Omental fat pad (tissue), 4 donors: ENCODE results near the gene PON3. TPM values are rescaled to one million over a fixed set of nuclear protein-coding genes. Genes with fewer than 3 reads are reported as not detected.

Experiments used
- ATAC-seq: fragments of 150-250 bp; one replicate; pipeline ENCODE4 v1.9.1; 2016; ENCODE audit warnings: mild to moderate bottlenecking, moderate library complexity; ENCODE audit not compliant: low FRiP score
- DNase-seq: peaks from one replicate; pipeline ENCODE4 v3.0.0-alpha.2; 2019; ENCODE audit warnings: low spot score
- total RNA-seq, 4 donors: library from RNA; depleted of rRNA; stranded (reverse); fragments of >200 nt; gene quantifications; one replicate each; pipeline ENCODE4 v1.1.0, GENCODE V29; 2016
- TF ChIP-seq, protein P1 (sequence below), 3 donors: fragments of 450-650 bp; IDR thresholded peaks; one replicate each; pipeline ENCODE4 v1.5.1; 2016 to 2017; ENCODE audit warnings: antibody characterized with exemption in 3 of 3, mild to moderate bottlenecking in 3 of 3, moderate library complexity in 2 of 3

The PON3 gene
- total RNA-seq, 4 donors from 2014 or later: 1.3 to 4.3 (median 3.1) TPM

DNA sequence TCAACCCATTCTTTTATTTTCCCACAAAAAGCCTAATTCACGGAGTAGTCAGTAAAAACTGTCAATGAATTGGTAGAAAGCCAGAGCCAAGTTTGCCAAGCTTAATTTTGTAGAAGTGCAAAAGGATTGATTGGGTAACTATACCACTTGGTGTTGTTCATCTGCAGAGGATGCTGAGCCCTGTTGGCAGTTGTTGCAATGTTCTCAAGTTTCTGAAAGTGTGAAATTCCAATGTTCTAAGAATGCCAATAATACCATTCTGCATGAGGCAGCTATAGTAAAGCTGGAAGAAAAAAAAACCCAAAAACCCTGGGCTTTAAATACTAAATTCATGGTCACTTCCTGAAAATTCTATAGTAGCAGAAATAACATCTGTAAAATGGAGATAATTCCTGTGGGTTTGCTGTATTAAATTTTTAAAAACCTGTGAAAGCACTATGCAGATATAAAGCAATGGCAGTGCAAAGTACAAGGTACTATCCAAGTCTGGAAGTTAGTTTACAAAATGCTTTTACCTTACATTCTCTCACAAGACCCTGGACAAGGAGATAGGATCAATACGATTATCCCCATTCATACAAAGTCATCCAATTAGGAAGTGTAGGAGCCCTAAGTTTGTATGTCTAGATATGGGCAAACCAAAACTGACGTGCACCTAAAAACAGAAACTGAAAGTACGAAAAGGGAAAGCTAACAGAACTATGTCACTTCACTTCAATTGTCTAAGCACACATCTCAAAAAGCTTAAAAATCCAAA lies 65.8 kb downstream of the PON3 start:
- TF ChIP-seq, protein P1, sequence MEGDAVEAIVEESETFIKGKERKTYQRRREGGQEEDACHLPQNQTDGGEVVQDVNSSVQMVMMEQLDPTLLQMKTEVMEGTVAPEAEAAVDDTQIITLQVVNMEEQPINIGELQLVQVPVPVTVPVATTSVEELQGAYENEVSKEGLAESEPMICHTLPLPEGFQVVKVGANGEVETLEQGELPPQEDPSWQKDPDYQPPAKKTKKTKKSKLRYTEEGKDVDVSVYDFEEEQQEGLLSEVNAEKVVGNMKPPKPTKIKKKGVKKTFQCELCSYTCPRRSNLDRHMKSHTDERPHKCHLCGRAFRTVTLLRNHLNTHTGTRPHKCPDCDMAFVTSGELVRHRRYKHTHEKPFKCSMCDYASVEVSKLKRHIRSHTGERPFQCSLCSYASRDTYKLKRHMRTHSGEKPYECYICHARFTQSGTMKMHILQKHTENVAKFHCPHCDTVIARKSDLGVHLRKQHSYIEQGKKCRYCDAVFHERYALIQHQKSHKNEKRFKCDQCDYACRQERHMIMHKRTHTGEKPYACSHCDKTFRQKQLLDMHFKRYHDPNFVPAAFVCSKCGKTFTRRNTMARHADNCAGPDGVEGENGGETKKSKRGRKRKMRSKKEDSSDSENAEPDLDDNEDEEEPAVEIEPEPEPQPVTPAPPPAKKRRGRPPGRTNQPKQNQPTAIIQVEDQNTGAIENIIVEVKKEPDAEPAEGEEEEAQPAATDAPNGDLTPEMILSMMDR (IDR thresholded peaks at IDR 0.05): no peak
- no peak for ATAC-seq
- no peak for DNase-seq

DNA sequence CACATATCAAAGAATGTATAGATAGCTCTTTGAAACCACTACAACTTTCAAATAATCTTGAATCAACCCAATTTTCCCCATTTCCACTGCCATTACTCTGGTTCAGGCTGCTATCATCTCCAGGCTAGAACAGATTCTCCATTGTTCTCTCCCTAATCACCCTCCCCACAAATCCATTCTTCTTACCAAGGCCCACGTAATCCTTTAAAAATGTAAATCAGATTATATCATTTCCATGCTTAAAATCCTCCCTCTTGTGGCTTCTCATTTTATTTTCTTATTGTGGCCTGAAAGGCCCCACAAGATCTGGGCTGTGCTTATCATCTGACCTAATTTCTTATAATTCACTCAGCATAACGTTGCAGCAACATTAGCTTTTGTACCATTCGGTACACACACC lies 68.8 kb downstream of the PON3 start:
- DNase-seq (no peak), ATAC-seq (no peak)
- TF ChIP-seq, protein P1 (IDR thresholded peaks at IDR 0.05): no peak

DNA sequence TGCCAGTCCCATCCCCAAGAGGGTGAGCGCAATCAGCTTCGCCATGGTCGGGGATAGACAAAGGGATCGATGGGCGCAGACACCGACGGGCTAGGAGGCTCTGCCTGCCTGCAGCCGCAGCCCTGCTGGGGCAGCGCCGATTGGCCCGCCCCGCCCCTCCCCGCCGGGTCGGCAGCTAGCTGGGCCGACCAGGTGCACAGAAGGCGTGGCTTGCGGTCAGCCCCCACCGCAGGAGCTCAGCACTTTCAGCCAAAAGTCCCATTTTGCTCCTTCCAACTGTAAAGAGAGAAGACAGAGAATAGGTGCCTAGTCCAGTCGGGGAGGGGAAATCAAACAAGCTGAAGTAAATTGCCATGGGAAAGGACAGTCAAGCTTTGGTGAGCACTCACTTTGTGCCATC lies 71.7 kb downstream of the PON3 start, which contains the start of gene PON1:
PON1 (minus strand) TSS at position 102 of the 400 bp plus-strand sequence; CDS start at position 45, 57 bp downstream.
- TF ChIP-seq, protein P1 (IDR thresholded peaks at IDR 0.05): no peak
- ATAC-seq (no peak), DNase-seq (no peak)

DNA sequence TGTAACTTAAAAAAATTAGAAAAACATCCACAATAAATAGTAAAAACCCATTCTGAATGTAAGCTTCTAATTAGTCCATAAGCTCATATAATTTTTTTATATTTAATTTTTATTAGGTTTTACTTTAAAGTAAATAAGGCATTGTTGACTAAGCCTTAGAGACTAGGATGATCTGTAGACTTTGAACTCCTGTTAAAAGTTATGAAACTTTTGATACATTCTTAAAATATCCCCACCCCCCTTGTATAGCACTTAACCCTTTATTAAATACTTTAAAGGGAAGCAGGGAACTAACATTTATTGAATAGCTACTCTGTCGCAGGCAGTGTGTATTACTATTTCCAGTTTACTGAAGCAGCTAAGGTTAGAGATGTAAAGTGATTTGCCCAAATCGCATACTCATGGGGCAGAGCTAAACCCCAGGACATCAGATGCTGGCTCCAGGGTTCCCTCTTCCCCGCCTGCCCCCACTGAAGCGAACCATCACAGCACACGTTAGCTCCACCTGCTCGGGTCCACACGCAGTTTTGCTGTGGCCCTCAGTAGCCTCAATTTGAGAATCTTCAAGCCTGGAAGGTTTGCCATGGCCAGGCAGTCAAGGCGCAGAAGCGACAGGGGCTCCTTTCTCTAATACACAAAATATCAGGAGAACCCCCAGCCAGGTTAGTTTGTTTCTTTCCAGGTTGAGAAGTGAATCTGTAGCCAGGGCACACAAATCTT lies 72.6 kb downstream of the PON3 start:
- ATAC-seq (no peak), DNase-seq (no peak)
- TF ChIP-seq, protein P1 (IDR thresholded peaks at IDR 0.05): no peak

DNA sequence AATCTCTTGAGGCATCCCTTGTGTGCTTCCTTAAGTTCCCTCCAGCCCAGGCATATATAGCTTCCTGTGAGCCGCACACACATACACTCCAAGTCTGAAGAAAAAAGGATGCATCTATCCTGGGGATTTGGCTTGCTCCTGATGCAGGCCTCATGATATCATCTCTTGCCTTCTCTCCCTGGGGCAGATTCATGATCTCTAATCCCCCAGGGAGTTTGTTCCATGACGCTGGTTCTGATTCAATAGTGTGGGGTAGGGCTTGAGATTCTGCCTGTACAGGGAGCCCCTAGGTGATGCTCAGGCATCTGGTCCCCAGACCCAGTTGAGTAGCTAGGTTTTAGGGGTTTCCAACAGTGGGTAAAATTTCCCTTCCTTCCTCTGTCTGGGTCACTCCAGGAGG lies 73.3 kb downstream of the PON3 start:
- no peak for ATAC-seq
- no peak for DNase-seq
- TF ChIP-seq, protein P1 (IDR thresholded peaks at IDR 0.05): no peak

DNA sequence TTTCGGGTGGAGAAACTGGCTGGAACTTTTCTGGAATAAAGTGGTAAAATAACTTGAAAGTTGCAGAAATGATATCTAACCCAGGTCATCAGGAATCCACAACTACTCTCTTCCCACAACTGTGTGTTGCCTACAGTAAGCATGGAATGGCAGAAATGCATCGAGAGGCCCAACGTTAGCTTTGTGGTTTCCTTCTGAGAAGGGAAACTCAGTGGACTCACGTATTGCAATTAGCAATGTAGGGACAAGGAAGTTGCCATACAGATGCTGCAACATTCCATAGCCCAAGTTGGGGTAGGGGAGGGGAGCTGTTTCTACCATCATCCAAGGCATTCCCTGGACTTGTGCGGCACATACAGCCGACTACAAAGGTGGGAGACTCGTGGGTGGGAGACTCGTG lies 73.8 kb downstream of the PON3 start:
- ATAC-seq (no peak), DNase-seq (no peak)
- TF ChIP-seq, protein P1 (IDR thresholded peaks at IDR 0.05): no peak
